Measurements from ENCODE around the gene RBM10. TPM values are rescaled to one million over a fixed set of nuclear protein-coding genes. Genes with fewer than 3 reads are reported as not detected.

RBM10 gene
- total and polyA plus RNA-seq, 2 donors (not counting 3 experiments of a cell fraction or from before 2014, with no cell fraction given): 37.3 to 51.5 TPM

DNA sequence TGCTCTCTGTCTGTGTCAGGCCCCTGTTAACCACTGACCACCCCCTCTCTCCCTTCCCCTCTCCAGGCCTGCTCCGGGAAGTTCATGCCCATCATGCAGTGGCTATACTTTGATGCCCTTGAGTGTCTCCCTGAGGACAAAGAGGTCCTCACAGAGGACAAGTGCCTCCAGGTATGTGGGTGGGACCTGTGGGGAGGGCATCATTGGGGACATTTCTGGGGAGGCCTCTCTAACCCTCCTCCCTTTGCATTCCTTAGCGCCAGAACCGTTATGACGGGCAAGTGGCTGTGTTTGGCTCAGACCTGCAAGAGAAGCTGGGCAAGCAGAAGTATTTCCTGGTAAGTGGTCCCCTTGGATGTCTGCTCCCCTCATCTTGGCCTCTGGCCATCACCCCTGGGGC is 57.9 kb downstream of the RBM10 start:
- Histone ChIP-seq H3K79me2 (ENCODE audit: control insufficient read depth, insufficient read depth, low read length) (peaks cover 17% of the 10 kb centered on the region), H3K9me3 (replicated peaks; ENCODE audit: control insufficient read depth, insufficient read depth, low read length) (no peaks in the 10 kb centered on the region), H3K4me3 (replicated peaks in 1 of 3; ENCODE audit: insufficient read depth in 1 of 3, low read depth in 1 of 3, low read length in 3 of 3) (no peak overlapping the region), H3K27ac (ENCODE audit: insufficient read depth, low read depth, low read length) (no peak overlapping the region), H2AFZ (ENCODE audit: low read depth, low read length) (no peak overlapping the region), H3K9me1 (replicated peaks; ENCODE audit: control insufficient read depth, extremely low read depth, insufficient read depth, low read length) (no peaks in the 10 kb centered on the region), H3K27me3 (ENCODE audit: control insufficient read depth in 2 of 2, insufficient read depth in 2 of 2, low read length in 2 of 2) (no peaks in the 10 kb centered on the region), H4K20me1 (replicated peaks; ENCODE audit: control insufficient read depth, extremely low read depth, insufficient read depth, low read length) (no peaks in the 10 kb centered on the region), H3K4me1 (ENCODE audit: control insufficient read depth, extremely low read depth, insufficient read depth, low read length) (no peaks in the 10 kb centered on the region), H3K9ac (replicated peaks; ENCODE audit: extremely low read depth, insufficient read depth, low read length) (no peak overlapping the region), H3K36me3 (ENCODE audit: control insufficient read depth in 2 of 2, extremely low read depth in 1 of 2, insufficient read depth in 2 of 2, low read length in 2 of 2) (peaks cover 20 to 63% of the 10 kb centered on the region in 2 experiments), H3K4me2 (ENCODE audit: insufficient read depth, low read length) (no peak overlapping the region)
- no peak for DNase-seq (ENCODE audit: low read depth, low spot score)
- no peak for FAIRE-seq
- dilution Hi-C loops (cut with MboI; ENCODE audit: extremely low pct_ligation_motif_present, low sequenced_read_pairs): no loop called here
- no TSS peak for BruUV-seq (replicated peaks)
- intact Hi-C loops (cut with micrococcal nuclease): no loop called here
- ChIA-PET CTCF (no interaction called here), POLR2A (no interaction called here)
- TF ChIP-seq JUN (IDR thresholded peaks at IDR 0.05; ENCODE audit: borderline replicate concordance, insufficient read depth, insufficient read length, low read depth) (no peak), POLR2A (IDR thresholded peaks at IDR 0.05; ENCODE audit: low read depth, low read length) (no peak), MAX (IDR thresholded peaks at IDR 0.05; ENCODE audit: insufficient read depth, insufficient read length) (no peak), FOS (IDR thresholded peaks at IDR 0.05; ENCODE audit: borderline replicate concordance, insufficient read depth, low read length) (no peak), POLR2AphosphoS5 (IDR thresholded peaks at IDR 0.05; ENCODE audit: insufficient read depth, low read depth, low read length) (no peak), EZH2 (IDR thresholded peaks at IDR 0.05; ENCODE audit: borderline replicate concordance, low read depth, low read length, severe bottlenecking) (no peak), MYC (IDR thresholded peaks at IDR 0.05; ENCODE audit: low read depth, low read length) (no peak), CTCF (IDR thresholded peaks at IDR 0.05; ENCODE audit: extremely low read depth in 1 of 2, insufficient read depth in 1 of 2, low read depth in 1 of 2, low read length in 2 of 2) (no peak), GATA2 (IDR thresholded peaks at IDR 0.05; ENCODE audit: insufficient read depth, insufficient read length, low read depth, low read length) (no peak)

Data from endothelial cell of umbilical vein (primary cell).